Measurements from ENCODE around the gene SYT8.

DNA sequence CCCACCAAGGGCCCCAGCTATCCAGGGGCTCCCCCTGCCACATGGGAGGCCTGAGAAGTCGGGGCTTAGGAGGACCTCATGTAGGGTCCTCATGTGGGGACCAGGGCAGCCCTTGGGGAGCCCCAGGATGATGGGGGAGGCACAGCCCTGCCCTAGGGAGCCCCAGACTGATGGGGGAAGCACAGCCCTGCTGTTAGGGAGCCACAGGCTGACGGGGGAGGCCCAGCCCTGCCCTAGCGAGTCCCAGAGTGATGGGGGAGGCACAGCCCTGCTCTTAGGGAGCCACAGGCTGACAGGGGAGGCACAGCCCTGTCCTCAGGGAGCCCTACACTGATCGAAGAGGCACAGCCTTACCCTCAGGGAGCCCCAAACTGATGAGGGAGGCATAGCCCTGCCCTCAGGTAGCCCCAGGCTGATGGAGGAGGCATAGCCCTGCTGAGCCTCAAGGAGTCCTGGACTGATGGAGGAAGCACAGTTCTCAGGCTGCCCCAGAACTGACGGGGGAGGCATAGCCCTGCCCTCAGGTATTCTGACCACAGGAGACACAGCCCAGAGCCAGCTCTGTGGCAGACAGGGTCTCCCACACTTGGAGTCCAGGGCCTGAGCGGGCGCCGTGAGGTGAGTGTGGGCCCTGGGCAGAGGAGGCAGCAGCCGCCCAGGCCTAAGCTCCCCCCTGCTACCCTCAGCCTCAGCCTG lies 46.1 kb downstream of the SYT8 start:
- TF ChIP-seq EZH2 (IDR thresholded peaks at IDR 0.05; ENCODE audit: insufficient read depth, poor library complexity, severe bottlenecking) (no peak), EZH2phosphoT487 (IDR thresholded peaks at IDR 0.05; ENCODE audit: insufficient read depth, low read depth) (no peak)

All from GM23248 (cell line).